Activated CD8-positive, alpha-beta memory T cell treated with anti-CD3 and anti-CD28 coated beads, Interleukin-2, amount 50 U/mL, for 48 hours (primary cell): Measurements from ENCODE around the gene ACAD8.

Experiments used
- DNase-seq: peaks from one replicate; pipeline ENCODE4 v3.0.0-alpha.2; 2020

The ACAD8 gene

GRCh38 chr11:134293119-134294113 is 40.0 kb downstream of the ACAD8 start:
- DNase-seq, result no peak

GRCh38 chr11:134294664-134295063 is 41.3 kb downstream of the ACAD8 start:
- no peak for DNase-seq

GRCh38 chr11:134312223-134312622 is 58.9 kb downstream of the ACAD8 start:
- DNase-seq, result no peak

GRCh38 chr11:134312807-134313206 is 59.4 kb downstream of the ACAD8 start:
- no peak for DNase-seq

GRCh38 chr11:134313379-134313778 is 60.0 kb downstream of the ACAD8 start:
- no peak for DNase-seq

GRCh38 chr11:134313821-134314607 is 60.6 kb downstream of the ACAD8 start:
- no peak for DNase-seq
